Activated T-cell treated with anti-CD3 and anti-CD28 coated beads, Interleukin-2, amount 50 U/mL, for 1 hour (primary cell): Measurements from ENCODE around the gene OR52D1.

Experiments used
- DNase-seq: peaks from one replicate; pipeline ENCODE4 v3.0.0-alpha.2; 2020

OR52D1 gene

DNA sequence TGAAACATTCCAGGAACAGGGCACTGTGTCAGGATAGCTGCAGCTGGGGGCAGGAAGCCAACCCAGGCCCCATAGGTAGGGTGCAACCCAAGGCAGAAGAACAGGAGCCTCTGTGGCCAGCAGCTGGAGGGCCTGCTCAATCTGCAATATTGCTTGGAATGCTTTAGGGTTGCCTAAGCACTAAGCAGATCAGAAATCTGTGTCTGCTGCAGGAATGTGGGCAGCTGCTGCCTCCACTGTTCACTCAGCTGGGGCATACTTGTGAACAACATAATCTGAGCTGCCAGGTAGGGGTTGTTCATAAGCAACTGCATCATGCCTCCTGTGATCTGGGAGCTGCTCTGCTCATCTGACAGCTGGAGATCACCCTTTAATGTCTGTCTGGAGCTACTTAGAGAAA lies 26.4 kb downstream of the OR52D1 start:
- no peak for DNase-seq

DNA sequence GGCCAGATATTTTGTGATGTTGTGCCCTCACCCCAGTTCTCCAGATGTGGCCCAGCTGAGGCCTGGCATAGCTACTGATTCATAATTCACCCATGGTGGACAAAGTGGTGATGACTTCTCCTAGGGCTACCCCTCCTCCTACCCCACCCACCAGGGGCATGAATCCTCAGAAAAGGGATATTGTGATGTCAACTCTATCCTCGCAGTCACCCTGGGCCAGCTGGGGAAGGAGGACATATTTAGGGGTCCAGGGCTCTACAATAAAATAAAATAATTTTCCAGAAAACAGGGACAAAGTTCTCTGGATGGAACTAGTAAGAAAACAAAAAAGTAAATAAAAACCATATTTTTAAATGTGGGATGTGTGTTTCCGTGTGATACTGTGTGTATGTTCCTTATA lies 28.1 kb downstream of the OR52D1 start, which contains the start of gene UBQLNL:
TSS of gene UBQLNL (minus strand) at position 101 of the 400 bp plus-strand sequence. CDS start 258 bp downstream, outside the sequence.
- DNase-seq, result no peak

DNA sequence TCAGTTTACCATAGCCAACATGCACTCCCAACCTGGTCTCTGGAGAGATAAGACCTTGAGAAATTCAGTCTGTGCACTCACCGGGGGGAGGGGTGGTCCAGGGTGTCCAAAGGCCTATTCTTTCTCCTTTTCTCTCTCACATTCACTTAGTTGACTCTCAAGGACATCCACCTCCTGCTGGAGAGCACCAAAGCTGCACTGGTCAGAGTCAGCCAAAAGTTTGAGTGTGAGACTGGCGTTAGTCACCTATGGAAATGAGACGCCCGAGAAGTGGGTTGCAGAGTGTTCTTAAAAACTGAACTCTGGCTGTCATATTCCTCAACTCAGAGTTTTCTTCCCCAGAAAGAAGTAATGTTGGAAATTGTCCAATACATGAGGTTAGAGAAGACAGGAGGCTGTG lies 33.1 kb downstream of the OR52D1 start:
- no peak for DNase-seq

DNA sequence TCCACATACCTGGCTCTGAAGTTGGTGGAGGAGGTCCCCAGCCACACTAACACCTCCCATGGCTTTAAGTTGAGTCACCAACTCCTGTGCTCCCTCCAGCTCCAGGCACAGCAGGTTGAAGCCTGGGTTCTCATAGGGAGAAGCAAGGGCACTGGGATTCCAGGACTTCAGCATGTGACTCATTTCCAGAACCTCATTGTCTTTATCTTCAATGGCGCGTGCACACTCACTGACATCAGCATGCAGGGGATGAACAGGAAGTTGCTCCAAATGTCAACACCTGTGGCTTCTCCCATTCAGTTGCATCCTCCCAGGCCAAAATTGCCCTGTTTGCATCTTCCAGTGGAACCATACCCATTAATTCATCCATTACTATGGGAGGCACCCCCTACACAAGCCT lies 33.8 kb downstream of the OR52D1 start:
- DNase-seq, result no peak

DNA sequence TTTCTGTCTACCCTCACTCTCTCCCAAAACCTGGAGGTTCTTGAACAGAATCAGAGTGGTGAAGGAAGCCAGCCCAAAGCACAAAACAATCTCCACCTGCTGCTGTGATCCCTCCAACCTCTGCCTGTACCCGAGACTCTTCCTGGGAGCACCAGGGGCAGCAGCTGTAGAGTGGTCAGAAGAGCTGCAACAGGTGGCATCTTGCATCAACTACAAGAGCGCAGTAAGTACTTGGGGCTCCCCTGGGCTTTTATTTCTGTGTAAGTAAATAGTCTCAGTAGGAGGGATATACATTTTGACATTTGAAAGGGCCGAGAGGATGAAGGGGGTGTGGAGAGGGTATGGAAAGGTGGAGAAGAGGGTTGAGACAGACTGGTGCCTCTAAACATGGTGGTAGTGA lies 36.3 kb downstream of the OR52D1 start:
- DNase-seq, result no peak

DNA sequence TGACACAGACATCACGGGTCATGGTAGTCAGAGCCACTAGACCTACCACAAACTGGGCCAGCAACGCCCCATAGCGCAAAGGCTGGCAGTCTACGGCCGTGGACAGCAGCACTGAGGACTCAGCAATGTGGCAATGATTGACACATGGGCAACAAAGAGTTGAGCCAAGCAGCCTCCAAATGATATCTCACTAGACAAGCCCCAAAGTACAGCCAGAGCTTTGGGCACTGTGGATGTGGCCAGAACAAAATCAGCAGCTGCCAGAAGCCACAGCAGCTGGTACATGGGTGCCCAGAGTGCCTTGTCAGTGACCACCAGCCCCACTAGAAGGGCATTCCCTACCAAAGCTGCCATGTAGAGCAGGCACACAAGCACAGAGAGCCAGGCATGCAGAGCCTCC lies 39.2 kb downstream of the OR52D1 start:
- DNase-seq, result no peak

DNA sequence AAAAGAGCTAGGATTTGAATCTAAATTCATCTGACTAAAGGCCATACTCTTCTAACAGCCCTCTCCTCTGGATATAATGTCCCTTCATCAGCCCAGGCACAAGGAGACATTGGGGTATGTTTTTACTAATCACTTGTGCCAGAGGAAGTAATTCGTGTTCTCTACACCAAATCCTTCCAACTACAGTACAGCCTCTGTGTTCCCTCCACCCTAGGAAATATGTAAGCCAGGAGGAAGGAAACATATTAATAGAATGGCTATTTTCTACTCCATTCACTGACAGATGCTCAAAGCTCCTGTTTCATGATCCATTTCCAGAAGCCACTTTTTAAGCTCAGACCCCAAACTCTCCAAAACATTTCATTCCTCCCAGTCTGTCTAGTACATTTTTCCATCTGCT lies 40.0 kb downstream of the OR52D1 start:
- no peak for DNase-seq

DNA sequence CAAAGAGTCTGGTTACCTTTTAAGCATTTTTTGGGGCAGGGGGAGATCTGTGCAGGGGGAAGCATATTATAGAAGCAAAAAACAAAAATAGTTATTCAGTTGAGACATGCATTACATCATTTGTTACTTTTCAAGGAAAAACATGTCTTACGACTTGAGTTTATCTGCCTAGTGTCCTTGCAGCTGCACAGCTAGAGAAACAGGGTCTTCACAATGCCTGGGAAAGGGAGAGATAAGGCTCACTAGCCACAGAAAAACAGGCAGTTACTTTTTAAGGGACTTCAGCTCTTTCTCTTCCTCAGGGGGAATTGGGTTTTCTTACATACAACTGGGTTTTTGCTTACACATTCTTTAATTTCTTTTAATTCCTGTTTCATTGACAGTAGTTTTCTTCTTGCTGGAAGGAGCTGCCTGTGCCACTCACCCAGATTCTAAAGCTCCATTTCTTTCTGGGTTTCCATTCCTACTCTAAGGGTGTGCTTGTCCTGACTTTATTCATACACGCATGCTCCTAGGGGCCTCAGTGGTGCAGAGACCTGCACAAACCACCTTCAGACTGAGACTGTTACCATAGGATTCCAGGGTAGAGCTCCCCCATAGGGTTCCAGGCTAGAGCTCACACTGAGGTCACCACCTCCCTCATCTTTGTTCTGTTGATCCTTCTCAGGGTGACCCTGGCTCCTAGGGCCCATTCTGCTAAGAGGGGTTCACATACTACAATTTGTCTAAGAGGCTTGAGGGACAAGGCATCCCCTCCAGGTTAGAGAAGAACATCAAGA lies 42.8 kb downstream of the OR52D1 start:
- no peak for DNase-seq

DNA sequence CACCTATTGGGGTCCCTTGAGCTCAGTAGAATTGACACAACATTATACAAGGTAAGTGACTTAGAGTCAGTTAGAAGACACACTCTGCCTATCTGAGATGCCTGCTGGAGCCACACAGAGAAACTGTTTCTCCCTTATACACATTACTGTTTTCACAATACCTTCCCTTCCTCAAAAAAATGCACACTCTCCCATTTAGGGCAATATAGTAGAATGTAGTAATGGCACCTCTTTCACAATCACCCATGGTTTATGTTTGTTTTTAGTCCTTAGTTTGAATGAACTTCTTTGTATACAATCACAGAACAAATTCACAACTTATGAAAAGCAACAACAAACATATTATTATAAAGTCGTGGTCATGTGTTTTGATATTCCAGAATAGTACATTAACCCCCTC lies 45.6 kb downstream of the OR52D1 start:
- DNase-seq, result no peak

DNA sequence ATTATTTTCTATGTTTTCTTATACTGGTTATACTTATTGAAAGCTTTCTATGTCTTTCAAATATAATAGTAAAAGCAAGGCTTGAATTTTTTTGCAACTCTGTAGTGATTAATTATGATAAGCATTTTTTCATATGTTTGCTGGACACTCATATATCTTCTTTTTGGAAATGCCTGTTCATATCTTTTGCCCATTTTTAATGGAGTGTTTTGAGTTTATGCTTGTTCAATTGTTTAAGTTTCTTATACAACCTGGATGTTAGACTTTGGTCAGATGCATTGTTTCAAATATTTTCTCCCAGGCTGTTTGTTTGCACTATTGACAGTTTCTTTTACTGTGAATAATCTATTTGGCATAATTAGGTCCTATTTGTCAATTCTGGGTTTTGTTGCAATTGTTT lies 48.0 kb downstream of the OR52D1 start:
- no peak for DNase-seq
